Measurements from ENCODE around the gene EHF. TPM values are rescaled to one million over a fixed set of nuclear protein-coding genes. Genes with fewer than 3 reads are reported as not detected.
"Not testable (repeated sequence)": the region's sequence is repeated elsewhere in the genome, so short reads cannot be mapped to it uniquely, and the experiment has no call there.

The EHF gene
- total RNA-seq, 2 donors from 2014 or later, result 289 to 316 TPM

GRCh38 chr11:34682825-34683224, 61.9 kb downstream of the EHF start:
- no peak for DNase-seq
- intact Hi-C loops (cut with DNase I), result no loop called here
- H3K4me1 ChIP-seq, result no peaks in the 10 kb centered on the region

GRCh38 chr11:34683396-34683795, 62.5 kb downstream of the EHF start:
- H3K4me1 ChIP-seq, result no peaks in the 10 kb centered on the region
- no peak overlapping the region for H3K27ac ChIP-seq
- no peaks in the 10 kb centered on the region for H3K36me3 ChIP-seq
- H3K9me3 ChIP-seq, result no peaks in the 10 kb centered on the region
- H3K9ac ChIP-seq (ENCODE audit: low read depth in 2 of 2, low read length in 2 of 2), result no peak overlapping the region
- intact Hi-C loops (cut with DNase I), result no loop called here
- DNase-seq, result no peak
- no peak for TF ChIP-seq CTCF (IDR thresholded peaks at IDR 0.05)
- no peaks in the 10 kb centered on the region for H3K27me3 ChIP-seq
- H3K4me3 ChIP-seq, result no peak overlapping the region

More at GRCh38 chr11:34682825-34683224, 61.9 kb downstream of the EHF start:
- H3K9ac ChIP-seq (ENCODE audit: low read depth in 2 of 2, low read length in 2 of 2), result no peak overlapping the region
- H3K27me3 ChIP-seq, result no peaks in the 10 kb centered on the region
- TF ChIP-seq CTCF (IDR thresholded peaks at IDR 0.05), result no peak
- no peak overlapping the region for H3K4me3 ChIP-seq
- H3K36me3 ChIP-seq, result no peaks in the 10 kb centered on the region
- no peaks in the 10 kb centered on the region for H3K9me3 ChIP-seq
- H3K27ac ChIP-seq, result no peak overlapping the region

GRCh38 chr11:34685864-34686263, 65.0 kb downstream of the EHF start:
- intact Hi-C loops (cut with DNase I), result no loop called here
- H3K9me3 ChIP-seq, result no peaks in the 10 kb centered on the region
- no peak overlapping the region for H3K4me3 ChIP-seq
- no peaks in the 10 kb centered on the region for H3K27me3 ChIP-seq
- H3K27ac ChIP-seq, result no peak overlapping the region
- DNase-seq, result no peak
- no peaks in the 10 kb centered on the region for H3K36me3 ChIP-seq
- no peak for TF ChIP-seq CTCF (IDR thresholded peaks at IDR 0.05)
- no peak overlapping the region for H3K9ac ChIP-seq (ENCODE audit: low read depth in 2 of 2, low read length in 2 of 2)
- H3K4me1 ChIP-seq, result no peaks in the 10 kb centered on the region

- H3K36me3 ChIP-seq; H3K27me3 ChIP-seq; DNase-seq; H3K4me1 ChIP-seq; H3K27ac ChIP-seq; H3K9me3 ChIP-seq; H3K9ac ChIP-seq (ENCODE audit: low read depth in 2 of 2, low read length in 2 of 2); H3K4me3 ChIP-seq; intact Hi-C loops (cut with DNase I): not testable (repeated sequence)
Observed at GRCh38 chr11:34692299-34692698, 71.4 kb downstream of the EHF start.

GRCh38 chr11:34696862-34697261, 76.0 kb downstream of the EHF start:
- no peaks in the 10 kb centered on the region for H3K9me3 ChIP-seq
- intact Hi-C loops (cut with DNase I), result no loop called here
- no peak overlapping the region for H3K4me3 ChIP-seq
- no peaks in the 10 kb centered on the region for H3K36me3 ChIP-seq
- no peak for DNase-seq
- no peak overlapping the region for H3K9ac ChIP-seq (ENCODE audit: low read depth in 2 of 2, low read length in 2 of 2)
- H3K27ac ChIP-seq, result no peak overlapping the region
- H3K4me1 ChIP-seq, result no peaks in the 10 kb centered on the region
- H3K27me3 ChIP-seq, result no peaks in the 10 kb centered on the region
- TF ChIP-seq CTCF (IDR thresholded peaks at IDR 0.05), result no peak

- Histone ChIP-seq H3K27me3 (no peaks in the 10 kb centered on the region), H3K9ac (ENCODE audit: low read depth in 2 of 2, low read length in 2 of 2) (no peak overlapping the region), H3K27ac (no peak overlapping the region), H3K36me3 (no peaks in the 10 kb centered on the region), H3K9me3 (no peaks in the 10 kb centered on the region), H3K4me1 (no peaks in the 10 kb centered on the region), H3K4me3 (no peak overlapping the region)
- intact Hi-C loops (cut with DNase I), result no loop called here
- TF ChIP-seq CTCF (IDR thresholded peaks at IDR 0.05), result no peak
- DNase-seq, result no peak
Observed at GRCh38 chr11:34706709-34707461, 86.0 kb downstream of the EHF start.
